Fibroblast of the aortic adventitia (primary cell): ENCODE measurements around the gene ZNF580. TPM values are rescaled to one million over a fixed set of nuclear protein-coding genes. Genes with fewer than 3 reads are reported as not detected.

Experiments
- DNase-seq: peaks from one replicate; pipeline ENCODE4 v3.0.0-alpha.2; 2010; ENCODE audit warnings: low read depth
- H3K4me3 ChIP-seq: 2 replicates; pipeline ENCODE4 v1.5.1; 2011; ENCODE audit warnings: low read depth, mild to moderate bottlenecking, control low read depth, low read length, moderate library complexity
- total RNA-seq: library from RNA; depleted of rRNA; stranded (reverse); fragments of >200 nt; gene quantifications from 2 replicates; pipeline ENCODE4 v1.2.3, GENCODE V29; 2012; ENCODE audit warnings: low replicate concordance
- TF ChIP-seq, protein P1 (sequence below): IDR thresholded peaks from 2 replicates; pipeline ENCODE4 v1.5.1; 2011; ENCODE audit warnings: mild to moderate bottlenecking, low read length, control low read depth, inconsistent platforms; ENCODE audit not compliant: insufficient read depth

Gene ZNF580
- total RNA-seq, 1 donor, result 6.3 TPM

DNA sequence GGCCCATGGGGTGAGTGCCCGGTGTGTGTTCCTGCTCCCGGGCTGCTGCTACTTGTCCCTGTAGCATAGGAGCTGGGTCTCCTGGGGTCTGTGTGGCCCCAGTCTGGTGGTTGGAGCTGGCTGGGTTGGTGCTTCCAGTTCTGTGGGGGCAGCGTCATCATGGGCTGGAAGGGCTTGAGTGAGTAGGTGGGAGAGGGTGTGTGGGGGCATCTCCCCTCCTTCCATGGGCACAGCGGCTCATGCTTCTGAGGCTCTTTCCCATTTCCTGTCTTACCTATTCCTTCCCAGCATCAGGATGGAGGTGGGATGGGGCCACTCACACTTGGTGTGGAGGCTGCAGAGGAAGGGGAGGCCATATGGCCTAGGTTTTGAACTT is 26.2 kb downstream of the ZNF580 start:
- TF ChIP-seq, protein P1, sequence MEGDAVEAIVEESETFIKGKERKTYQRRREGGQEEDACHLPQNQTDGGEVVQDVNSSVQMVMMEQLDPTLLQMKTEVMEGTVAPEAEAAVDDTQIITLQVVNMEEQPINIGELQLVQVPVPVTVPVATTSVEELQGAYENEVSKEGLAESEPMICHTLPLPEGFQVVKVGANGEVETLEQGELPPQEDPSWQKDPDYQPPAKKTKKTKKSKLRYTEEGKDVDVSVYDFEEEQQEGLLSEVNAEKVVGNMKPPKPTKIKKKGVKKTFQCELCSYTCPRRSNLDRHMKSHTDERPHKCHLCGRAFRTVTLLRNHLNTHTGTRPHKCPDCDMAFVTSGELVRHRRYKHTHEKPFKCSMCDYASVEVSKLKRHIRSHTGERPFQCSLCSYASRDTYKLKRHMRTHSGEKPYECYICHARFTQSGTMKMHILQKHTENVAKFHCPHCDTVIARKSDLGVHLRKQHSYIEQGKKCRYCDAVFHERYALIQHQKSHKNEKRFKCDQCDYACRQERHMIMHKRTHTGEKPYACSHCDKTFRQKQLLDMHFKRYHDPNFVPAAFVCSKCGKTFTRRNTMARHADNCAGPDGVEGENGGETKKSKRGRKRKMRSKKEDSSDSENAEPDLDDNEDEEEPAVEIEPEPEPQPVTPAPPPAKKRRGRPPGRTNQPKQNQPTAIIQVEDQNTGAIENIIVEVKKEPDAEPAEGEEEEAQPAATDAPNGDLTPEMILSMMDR, result no peak
- H3K4me3 ChIP-seq, result no peak overlapping the region
- no peak for DNase-seq

DNA sequence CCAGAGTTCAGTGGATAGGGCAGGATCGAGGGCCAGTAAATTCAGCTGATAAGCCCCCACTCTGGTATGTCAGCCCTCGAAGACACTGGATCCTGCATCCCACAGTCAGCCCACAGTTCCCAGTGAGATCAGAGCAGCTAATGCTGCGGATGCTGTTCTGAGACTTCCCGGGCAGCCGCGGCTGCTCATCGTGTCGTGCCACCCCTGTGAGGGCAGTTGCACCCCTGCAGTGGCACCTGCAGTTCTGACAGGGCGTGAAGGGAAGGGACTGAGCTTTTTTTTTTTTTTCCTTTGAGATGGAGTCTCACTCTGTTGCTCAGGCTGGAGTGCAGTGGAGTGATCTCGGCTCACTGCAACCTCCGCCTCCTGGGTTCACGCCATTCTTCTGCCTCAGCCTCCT is 26.7 kb downstream of the ZNF580 start:
- TF ChIP-seq, protein P1, result no peak
- no peak overlapping the region for H3K4me3 ChIP-seq
- DNase-seq, result no peak

DNA sequence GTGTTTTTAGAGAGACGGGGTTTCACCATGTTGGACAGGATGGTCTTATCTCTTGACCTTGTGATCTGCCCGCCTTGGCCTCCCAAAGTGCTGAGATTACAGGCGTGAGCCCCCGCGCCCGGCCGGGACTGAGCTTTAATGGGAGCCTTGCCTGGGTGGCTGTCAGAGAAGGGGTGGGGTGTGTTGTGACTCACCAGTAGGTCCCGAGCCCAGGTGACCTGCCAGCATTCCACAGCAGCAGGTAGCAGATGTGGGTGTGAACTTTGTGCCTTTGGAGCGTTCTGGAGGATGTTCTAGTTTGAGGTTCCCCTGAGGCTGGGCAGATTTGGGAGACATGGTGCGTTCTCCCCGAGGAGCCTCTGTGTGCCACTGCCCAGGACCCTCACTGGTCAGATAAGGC is 27.2 kb downstream of the ZNF580 start:
- TF ChIP-seq, protein P1, result no peak
- DNase-seq, result no peak

DNA sequence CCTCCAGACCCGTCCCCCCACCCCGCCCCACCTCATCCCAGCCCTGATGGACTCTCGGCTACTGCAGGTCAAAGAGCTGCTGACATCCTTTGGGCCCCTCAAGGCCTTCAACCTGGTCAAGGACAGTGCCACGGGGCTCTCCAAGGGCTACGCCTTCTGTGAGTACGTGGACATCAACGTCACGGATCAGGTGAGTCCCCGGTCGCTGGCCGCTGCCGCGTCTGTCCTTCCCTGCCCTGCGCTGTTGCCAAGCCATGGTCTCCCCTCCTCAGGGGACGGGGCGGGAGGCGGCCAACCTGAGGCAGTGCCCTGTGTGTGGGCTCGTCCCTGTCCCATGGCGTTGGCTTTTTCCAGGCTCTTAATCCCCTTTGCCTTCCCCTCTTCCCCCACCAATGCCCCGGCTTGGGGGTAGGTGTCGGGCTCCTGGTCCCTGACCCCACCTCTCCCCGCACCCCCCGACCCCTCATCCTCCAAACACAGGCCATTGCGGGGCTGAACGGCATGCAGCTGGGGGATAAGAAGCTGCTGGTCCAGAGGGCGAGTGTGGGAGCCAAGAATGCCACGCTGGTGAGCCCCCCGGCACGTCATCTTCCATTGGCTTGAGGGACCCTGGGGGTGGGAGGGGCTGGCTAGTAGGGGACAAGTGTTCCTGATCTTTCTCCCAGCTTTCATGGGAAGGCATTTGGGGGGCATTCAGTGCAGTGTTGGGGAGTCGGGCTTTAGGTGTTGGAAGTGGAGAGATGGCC is 28.0 kb downstream of the ZNF580 start:
- no peak for DNase-seq
- TF ChIP-seq, protein P1, result no peak
- H3K4me3 ChIP-seq, result no peak overlapping the region

More for the DNA sequence above, 27.2 kb downstream of the ZNF580 start:
- H3K4me3 ChIP-seq, result no peak overlapping the region

DNA sequence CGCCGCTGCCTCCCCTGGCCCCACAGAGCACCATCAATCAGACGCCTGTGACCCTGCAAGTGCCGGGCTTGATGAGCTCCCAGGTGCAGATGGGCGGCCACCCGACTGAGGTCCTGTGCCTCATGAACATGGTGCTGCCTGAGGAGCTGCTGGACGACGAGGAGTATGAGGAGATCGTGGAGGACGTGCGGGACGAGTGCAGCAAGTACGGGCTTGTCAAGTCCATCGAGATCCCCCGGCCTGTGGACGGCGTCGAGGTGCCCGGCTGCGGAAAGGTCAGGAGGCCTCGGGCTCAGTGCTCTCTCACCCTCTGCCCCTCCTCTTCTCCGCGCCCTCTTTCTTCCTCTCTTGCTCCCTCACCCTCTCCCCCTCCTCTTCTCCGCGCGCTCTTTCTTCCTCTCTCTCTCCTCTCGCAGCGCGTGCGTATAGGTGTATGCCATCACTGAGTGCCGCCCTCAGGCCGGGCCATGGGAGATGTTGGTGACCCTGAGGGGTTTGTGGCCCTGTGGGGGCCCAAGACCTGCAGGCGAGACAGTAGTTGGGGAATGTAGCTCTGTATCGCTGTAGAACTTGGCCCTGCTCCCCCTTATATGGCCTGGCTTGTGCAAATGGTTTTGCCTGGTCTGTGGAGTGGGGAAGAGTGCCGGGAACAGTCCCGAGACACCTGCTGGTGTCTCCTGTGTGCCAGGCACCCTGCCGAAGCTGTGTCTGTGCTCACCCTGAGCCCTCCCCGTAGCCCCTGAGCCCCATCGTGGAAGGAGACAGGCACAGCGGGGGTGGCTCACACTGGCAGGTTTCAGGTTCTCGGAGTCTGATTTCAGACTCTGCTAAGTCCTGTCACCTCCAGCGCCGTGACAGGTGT is 28.8 kb downstream of the ZNF580 start:
- no peak overlapping the region for H3K4me3 ChIP-seq
- TF ChIP-seq, protein P1, result no peak
- DNase-seq, result no peak

DNA sequence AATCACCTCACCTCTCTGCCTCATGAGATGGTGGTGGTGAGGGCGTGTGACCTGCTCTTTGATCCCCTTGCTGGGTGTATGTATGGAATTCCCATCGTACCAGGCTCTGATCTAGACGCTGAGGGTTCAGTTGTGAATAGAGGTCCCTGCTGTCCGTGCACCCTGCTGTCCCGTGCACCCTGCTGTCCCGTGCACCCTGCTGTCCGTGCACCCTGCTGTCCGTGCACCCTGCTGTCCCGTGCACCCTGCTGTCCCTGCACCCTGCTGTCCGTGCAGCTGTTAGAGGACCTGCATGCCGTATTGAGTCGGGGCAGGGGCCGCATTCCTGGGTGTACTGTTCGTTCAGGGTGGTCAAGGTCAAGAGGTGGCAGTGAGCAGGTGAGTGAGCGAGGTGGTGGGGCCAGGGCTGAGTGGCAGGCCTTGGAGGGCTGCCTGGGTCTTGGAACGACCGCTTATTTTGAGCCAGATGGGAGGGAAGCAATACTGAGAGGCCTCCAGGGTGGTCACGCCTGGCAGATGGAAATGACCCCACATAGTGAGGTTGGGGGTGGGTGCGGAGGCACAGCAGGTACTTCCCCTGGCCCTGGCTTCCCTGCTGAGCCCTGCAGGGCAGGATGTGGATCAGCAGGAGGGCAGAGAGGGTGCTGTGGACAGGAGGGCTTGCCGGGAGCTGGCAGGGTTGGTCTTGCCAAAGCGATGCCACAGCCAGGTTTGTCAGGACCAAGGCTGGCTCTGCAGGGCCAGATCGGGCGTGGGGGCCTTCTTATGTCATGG is 29.7 kb downstream of the ZNF580 start:
- no peak for DNase-seq
- no peak overlapping the region for H3K4me3 ChIP-seq
- TF ChIP-seq, protein P1, result no peak
